ENCODE measurements around the gene KNTC1. TPM values are rescaled to one million over a fixed set of nuclear protein-coding genes. Genes with fewer than 3 reads are reported as not detected.
"Not testable (repeated sequence)": the region's sequence is repeated elsewhere in the genome, so short reads cannot be mapped to it uniquely, and the experiment has no call there.

KNTC1 gene
- total and polyA plus RNA-seq, 2 donors = 34.0 to 40.8 TPM

DNA sequence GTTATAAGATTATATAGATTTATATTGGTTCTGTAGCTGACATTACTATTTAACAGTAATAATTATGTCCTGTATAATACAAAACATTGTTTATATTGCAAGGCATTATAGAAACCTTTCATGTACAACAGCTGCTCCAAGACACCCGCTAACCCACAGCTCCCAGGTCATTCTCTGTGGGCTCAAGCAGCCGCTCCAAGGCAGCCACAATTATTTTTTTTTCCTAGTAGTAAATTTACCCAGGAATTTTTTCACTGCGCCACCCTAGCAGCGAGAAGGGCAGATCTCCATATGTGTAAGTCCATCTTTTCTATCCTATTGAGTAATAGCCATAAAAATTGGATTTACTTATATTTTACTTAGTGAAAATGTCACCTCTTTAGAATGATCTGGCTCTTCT lies 36.3 kb downstream of the KNTC1 start:
- 96% methylated on average over 4 of the region's 4 CpGs for WGBS
- Histone ChIP-seq H3K27ac (ENCODE audit: low read depth in 1 of 2, low read length in 1 of 2) (no peak overlapping the region), H3K4me1 (ENCODE audit: control insufficient read depth in 2 of 2, insufficient read depth in 2 of 2, low read length in 2 of 2) (no peaks in the 10 kb centered on the region), H3K27me3 (ENCODE audit: control insufficient read depth in 2 of 2, insufficient read depth in 1 of 2, low read length in 1 of 2) (no peaks in the 10 kb centered on the region), H3K36me3 (ENCODE audit: control insufficient read depth in 2 of 2, insufficient read depth in 2 of 2, low read length in 1 of 2) (peaks cover 29 to 65% of the 10 kb centered on the region in 2 donors), H3K9me3 (ENCODE audit: control insufficient read depth in 2 of 2, insufficient read depth in 1 of 2, low read length in 1 of 2) (no peaks in the 10 kb centered on the region), H3K4me3 (ENCODE audit: low read length in 2 of 2) (no peak overlapping the region)
- DNase-seq (ENCODE audit: low read depth in 6 of 9, low spot score in 9 of 9) = no peak

DNA sequence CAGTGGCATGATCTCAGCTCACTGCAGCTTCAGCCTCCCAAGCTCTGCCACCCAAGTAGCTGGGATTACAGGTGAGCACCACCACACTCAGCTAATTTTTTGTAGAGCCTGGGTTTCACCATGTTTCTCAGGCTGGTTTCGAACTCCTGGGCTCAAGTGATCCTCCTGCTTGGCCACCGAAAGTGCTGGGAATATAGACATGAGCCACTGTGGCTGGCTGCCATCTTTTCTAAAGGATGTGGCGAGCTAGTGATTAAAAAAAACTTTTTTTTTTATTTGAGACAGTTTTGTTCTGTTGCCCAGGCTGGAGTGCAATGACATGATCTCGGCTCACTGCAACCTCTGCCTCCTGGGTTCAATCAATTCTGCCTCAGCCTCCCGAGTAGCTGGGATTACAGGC lies 39.8 kb downstream of the KNTC1 start:
- H3K36me3 ChIP-seq (ENCODE audit: control insufficient read depth in 2 of 2, insufficient read depth in 2 of 2, low read length in 1 of 2) = peaks cover 24 to 69% of the 10 kb centered on the region in 2 donors

DNA sequence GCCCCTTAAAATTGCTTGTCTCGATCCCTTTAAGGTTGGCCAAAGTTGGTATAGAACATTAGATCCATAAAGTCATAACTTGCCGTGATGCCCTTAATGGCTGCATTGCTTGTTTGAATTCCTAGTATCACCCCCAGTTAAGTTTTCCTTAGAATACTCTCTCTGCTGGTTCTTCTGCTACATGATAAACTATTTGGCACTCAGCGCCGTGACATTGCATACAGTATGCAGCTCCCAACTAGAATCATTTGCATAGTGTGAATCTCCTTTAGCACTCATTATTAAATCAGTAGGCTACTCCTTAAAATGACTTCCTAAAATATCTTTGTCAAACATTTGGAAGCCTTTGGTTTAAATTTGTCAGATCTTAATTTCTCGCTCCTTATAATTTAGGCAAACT lies 42.2 kb downstream of the KNTC1 start:
- WGBS = 98% methylated on average over 5 of the region's 5 CpGs
- Histone ChIP-seq H3K9me3 (ENCODE audit: control insufficient read depth in 2 of 2, insufficient read depth in 1 of 2, low read length in 1 of 2) (no peaks in the 10 kb centered on the region), H3K27me3 (ENCODE audit: control insufficient read depth in 2 of 2, insufficient read depth in 1 of 2, low read length in 1 of 2) (no peaks in the 10 kb centered on the region), H3K27ac (ENCODE audit: low read depth in 1 of 2, low read length in 1 of 2) (no peak overlapping the region), H3K4me1 (ENCODE audit: control insufficient read depth in 2 of 2, insufficient read depth in 2 of 2, low read length in 2 of 2) (no peaks in the 10 kb centered on the region), H3K36me3 (ENCODE audit: control insufficient read depth in 2 of 2, insufficient read depth in 2 of 2, low read length in 1 of 2) (peaks cover 34 to 72% of the 10 kb centered on the region in 2 donors), H3K4me3 (ENCODE audit: low read length in 2 of 2) (no peak overlapping the region)
- no peak for DNase-seq (ENCODE audit: low read depth in 6 of 9, low spot score in 9 of 9)

More for the DNA sequence above, 39.8 kb downstream of the KNTC1 start:
- not testable (repeated sequence) for H3K27me3 ChIP-seq (ENCODE audit: control insufficient read depth in 2 of 2, insufficient read depth in 1 of 2, low read length in 1 of 2); H3K4me1 ChIP-seq (ENCODE audit: control insufficient read depth in 2 of 2, insufficient read depth in 2 of 2, low read length in 2 of 2); H3K9me3 ChIP-seq (ENCODE audit: control insufficient read depth in 2 of 2, insufficient read depth in 1 of 2, low read length in 1 of 2); H3K4me3 ChIP-seq (ENCODE audit: low read length in 2 of 2); DNase-seq (ENCODE audit: low read depth in 6 of 9, low spot score in 9 of 9); H3K27ac ChIP-seq (ENCODE audit: low read depth in 1 of 2, low read length in 1 of 2)
- 98% methylated on average over 5 of the region's 5 CpGs for WGBS

DNA sequence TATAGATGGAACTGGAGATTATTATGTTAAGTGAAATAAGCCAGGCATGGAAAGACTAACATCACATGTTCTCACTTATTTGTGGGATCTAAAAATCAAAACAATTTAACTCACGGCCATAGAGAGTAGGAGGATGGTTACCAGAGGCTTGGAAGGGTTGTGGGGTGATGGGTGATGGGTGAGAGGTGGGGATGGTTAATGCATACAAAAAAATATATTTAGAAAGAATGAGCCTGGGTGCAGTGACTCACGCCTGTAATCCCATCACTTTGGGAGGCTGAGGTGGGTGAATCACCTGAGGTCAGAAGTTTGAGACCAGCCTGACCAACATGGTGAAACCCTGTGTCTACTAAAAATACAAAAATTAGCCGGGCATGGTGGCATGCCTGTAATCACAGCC lies 43.0 kb downstream of the KNTC1 start:
- not testable (repeated sequence) for H3K27ac ChIP-seq (ENCODE audit: low read depth in 1 of 2, low read length in 1 of 2); H3K27me3 ChIP-seq (ENCODE audit: control insufficient read depth in 2 of 2, insufficient read depth in 1 of 2, low read length in 1 of 2); H3K4me3 ChIP-seq (ENCODE audit: low read length in 2 of 2); DNase-seq (ENCODE audit: low read depth in 6 of 9, low spot score in 9 of 9); H3K4me1 ChIP-seq (ENCODE audit: control insufficient read depth in 2 of 2, insufficient read depth in 2 of 2, low read length in 2 of 2); H3K9me3 ChIP-seq (ENCODE audit: control insufficient read depth in 2 of 2, insufficient read depth in 1 of 2, low read length in 1 of 2)
- H3K36me3 ChIP-seq (ENCODE audit: control insufficient read depth in 2 of 2, insufficient read depth in 2 of 2, low read length in 1 of 2) = peaks cover 39 to 73% of the 10 kb centered on the region in 2 donors
- 92% methylated on average over 3 of the region's 3 CpGs for WGBS

DNA sequence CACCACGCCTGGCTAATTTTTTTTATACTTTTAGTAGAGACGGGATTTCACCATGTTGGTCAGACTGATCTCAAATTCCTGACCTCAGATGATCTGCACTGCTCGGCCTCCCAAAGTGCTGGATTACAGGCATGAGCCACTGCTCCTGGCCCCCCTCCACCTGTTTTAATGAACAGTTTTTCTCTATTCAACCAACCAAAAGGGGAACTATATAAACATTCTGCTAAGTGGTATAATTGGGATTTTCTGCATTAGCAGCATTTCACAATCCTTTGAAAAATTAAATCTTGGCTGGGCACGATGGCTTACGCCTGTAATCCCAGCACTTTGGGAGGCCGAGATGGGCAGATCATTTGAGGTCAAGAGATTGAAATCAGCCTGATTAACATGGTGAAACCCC lies 44.8 kb downstream of the KNTC1 start:
- 94% methylated on average over 6 of the region's 6 CpGs for WGBS
- Histone ChIP-seq H3K27ac (ENCODE audit: low read depth in 1 of 2, low read length in 1 of 2) (no peak overlapping the region), H3K36me3 (ENCODE audit: control insufficient read depth in 2 of 2, insufficient read depth in 2 of 2, low read length in 1 of 2) (peaks cover 35 to 80% of the 10 kb centered on the region in 2 donors), H3K4me3 (ENCODE audit: low read length in 2 of 2) (no peak overlapping the region), H3K4me1 (ENCODE audit: control insufficient read depth in 2 of 2, insufficient read depth in 2 of 2, low read length in 2 of 2) (no peaks in the 10 kb centered on the region), H3K9me3 (ENCODE audit: control insufficient read depth in 2 of 2, insufficient read depth in 1 of 2, low read length in 1 of 2) (no peaks in the 10 kb centered on the region), H3K27me3 (ENCODE audit: control insufficient read depth in 2 of 2, insufficient read depth in 1 of 2, low read length in 1 of 2) (no peaks in the 10 kb centered on the region)
- DNase-seq (ENCODE audit: low read depth in 6 of 9, low spot score in 9 of 9) = no peak

DNA sequence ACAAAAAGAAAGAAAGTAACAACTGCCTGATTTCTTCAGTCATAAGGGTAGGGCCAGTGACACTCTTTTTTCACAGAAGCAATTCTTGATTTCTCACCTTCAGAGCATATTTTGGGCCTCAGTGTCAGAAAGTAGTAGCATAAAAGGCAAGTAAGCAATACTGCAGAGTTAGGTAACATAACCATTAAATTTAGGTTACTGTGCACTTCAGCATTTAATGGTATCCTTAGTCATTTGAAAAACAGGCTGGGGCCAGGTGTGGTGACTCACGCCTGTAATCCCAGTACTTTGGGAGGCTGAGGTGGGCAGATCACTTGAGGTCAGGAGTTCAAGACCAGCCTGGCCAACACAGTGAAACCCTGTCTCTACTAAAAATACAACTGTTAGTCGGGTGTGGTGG lies 56.2 kb downstream of the KNTC1 start:
- H3K4me1 ChIP-seq (ENCODE audit: control insufficient read depth in 2 of 2, insufficient read depth in 2 of 2, low read length in 2 of 2); H3K9me3 ChIP-seq (ENCODE audit: control insufficient read depth in 2 of 2, insufficient read depth in 1 of 2, low read length in 1 of 2); DNase-seq (ENCODE audit: low read depth in 6 of 9, low spot score in 9 of 9); H3K27me3 ChIP-seq (ENCODE audit: control insufficient read depth in 2 of 2, insufficient read depth in 1 of 2, low read length in 1 of 2); H3K27ac ChIP-seq (ENCODE audit: low read depth in 1 of 2, low read length in 1 of 2); H3K4me3 ChIP-seq (ENCODE audit: low read length in 2 of 2): not testable (repeated sequence)
- H3K36me3 ChIP-seq (ENCODE audit: control insufficient read depth in 2 of 2, insufficient read depth in 2 of 2, low read length in 1 of 2) = peaks cover 41 to 76% of the 10 kb centered on the region in 2 donors
- WGBS = over 99% methylated on average over 2 of the region's 2 CpGs

DNA sequence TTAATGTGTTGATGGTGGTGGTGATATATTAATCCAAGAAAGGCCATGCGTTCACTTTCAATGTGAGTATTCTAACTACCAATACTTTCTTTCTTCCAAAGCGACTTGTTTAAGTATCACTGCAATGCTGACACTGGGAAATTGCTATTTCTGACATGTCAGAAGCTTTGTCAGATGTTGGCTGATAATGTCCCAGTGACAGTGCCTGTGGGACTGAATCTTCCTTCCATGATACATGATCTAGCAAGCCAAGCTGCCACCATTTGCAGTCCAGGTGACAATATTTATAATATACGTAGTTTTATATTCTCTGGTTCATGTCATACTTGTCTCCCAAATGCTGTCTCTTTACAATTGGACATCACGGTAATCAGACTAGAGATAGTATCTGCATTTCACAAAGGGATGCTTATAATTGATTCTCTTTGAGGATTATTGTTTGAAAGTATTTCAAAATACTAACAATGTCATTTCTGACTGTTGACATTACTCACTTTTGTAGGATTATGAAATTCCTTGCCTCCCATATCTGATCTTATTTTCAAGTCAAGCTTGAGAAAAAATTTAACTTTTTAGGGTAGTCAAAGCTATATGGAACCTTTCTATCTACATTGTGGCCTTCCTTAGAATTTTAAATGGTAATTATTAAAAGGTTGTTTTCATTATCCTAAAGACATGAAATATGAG lies 57.3 kb downstream of the KNTC1 start:
- DNase-seq (ENCODE audit: low read depth in 6 of 9, low spot score in 9 of 9) = no peak
- Histone ChIP-seq H3K4me1 (ENCODE audit: control insufficient read depth in 2 of 2, insufficient read depth in 2 of 2, low read length in 2 of 2) (no peaks in the 10 kb centered on the region), H3K27me3 (ENCODE audit: control insufficient read depth in 2 of 2, insufficient read depth in 1 of 2, low read length in 1 of 2) (no peaks in the 10 kb centered on the region), H3K27ac (ENCODE audit: low read depth in 1 of 2, low read length in 1 of 2) (no peak overlapping the region), H3K4me3 (ENCODE audit: low read length in 2 of 2) (no peak overlapping the region), H3K9me3 (ENCODE audit: control insufficient read depth in 2 of 2, insufficient read depth in 1 of 2, low read length in 1 of 2) (no peaks in the 10 kb centered on the region), H3K36me3 (ENCODE audit: control insufficient read depth in 2 of 2, insufficient read depth in 2 of 2, low read length in 1 of 2) (peaks cover 41 to 76% of the 10 kb centered on the region in 2 donors)
- WGBS = 98% methylated on average over 4 of the region's 4 CpGs

DNA sequence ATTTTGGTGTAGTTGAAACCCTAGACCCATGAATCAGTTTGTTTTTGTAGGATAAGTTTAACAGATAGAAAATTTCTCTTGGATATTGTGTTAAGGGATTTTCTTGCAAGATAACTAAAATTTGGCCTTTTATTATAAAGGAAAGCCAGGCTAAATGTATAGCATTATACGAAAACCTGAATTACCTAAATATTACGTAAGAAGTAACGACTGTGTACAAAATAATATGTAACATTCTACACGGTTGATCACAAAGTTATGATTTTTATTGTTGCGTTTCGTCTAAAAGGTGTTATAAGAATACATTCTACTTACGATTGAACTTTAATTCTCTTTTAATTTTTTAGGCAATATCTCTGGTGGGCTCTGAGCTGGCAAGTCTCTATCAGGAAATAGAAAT lies 63.9 kb downstream of the KNTC1 start:
- WGBS = 98% methylated on average over 7 of the region's 7 CpGs
- no peak overlapping the region for H3K4me3 ChIP-seq (ENCODE audit: low read length in 2 of 2)
- peaks cover 17 to 56% of the 10 kb centered on the region in 2 donors for H3K36me3 ChIP-seq (ENCODE audit: control insufficient read depth in 2 of 2, insufficient read depth in 2 of 2, low read length in 1 of 2)
- no peak for DNase-seq (ENCODE audit: low read depth in 6 of 9, low spot score in 9 of 9)
- no peaks in the 10 kb centered on the region for H3K4me1 ChIP-seq (ENCODE audit: control insufficient read depth in 2 of 2, insufficient read depth in 2 of 2, low read length in 2 of 2)
- no peak overlapping the region for H3K27ac ChIP-seq (ENCODE audit: low read depth in 1 of 2, low read length in 1 of 2)
- H3K27me3 ChIP-seq (ENCODE audit: control insufficient read depth in 2 of 2, insufficient read depth in 1 of 2, low read length in 1 of 2) = no peaks in the 10 kb centered on the region
- H3K9me3 ChIP-seq (ENCODE audit: control insufficient read depth in 2 of 2, insufficient read depth in 1 of 2, low read length in 1 of 2) = no peaks in the 10 kb centered on the region

DNA sequence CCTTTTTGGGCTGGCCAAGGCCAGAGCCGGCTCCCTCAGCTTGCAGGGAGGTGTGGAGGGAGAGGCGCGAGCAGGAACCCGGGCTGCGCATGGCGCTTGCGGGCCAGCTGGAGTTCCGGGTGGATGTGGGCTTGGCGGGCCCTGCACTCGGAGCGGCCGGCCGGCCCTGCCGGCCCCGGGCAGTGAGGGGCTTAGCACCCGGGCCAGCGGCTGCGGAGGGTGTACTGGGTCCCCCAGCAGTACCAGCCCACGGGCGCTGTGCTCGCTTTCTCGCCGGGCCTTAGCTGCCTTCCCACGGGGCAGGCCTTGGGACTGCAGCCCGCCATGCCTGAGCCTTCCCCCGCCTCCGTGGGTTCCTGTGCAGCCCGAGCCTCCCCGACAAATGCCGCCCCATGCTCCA lies 64.9 kb downstream of the KNTC1 start:
- not testable (repeated sequence) for DNase-seq (ENCODE audit: low read depth in 6 of 9, low spot score in 9 of 9); H3K9me3 ChIP-seq (ENCODE audit: control insufficient read depth in 2 of 2, insufficient read depth in 1 of 2, low read length in 1 of 2); H3K4me1 ChIP-seq (ENCODE audit: control insufficient read depth in 2 of 2, insufficient read depth in 2 of 2, low read length in 2 of 2); H3K27ac ChIP-seq (ENCODE audit: low read depth in 1 of 2, low read length in 1 of 2); H3K4me3 ChIP-seq (ENCODE audit: low read length in 2 of 2); H3K27me3 ChIP-seq (ENCODE audit: control insufficient read depth in 2 of 2, insufficient read depth in 1 of 2, low read length in 1 of 2)
- peaks cover 19 to 53% of the 10 kb centered on the region in 2 donors for H3K36me3 ChIP-seq (ENCODE audit: control insufficient read depth in 2 of 2, insufficient read depth in 2 of 2, low read length in 1 of 2)
- over 99% methylated on average over 24 of the region's 30 CpGs for WGBS

Data from thymus (tissue), 11 donors.